Measurements from ENCODE around the gene SETSIP.

Gene SETSIP

GRCh38 chr1:92080128-92080985 is 5.1 kb upstream of the SETSIP start, which contains the start of gene BTBD8:
Gene BTBD8, plus strand, starts transcription at chr1:92080345. Its CDS starts 227 bp downstream, at chr1:92080572.
- TF ChIP-seq CTCF (IDR thresholded peaks at IDR 0.05): no peak

- no peak for TF ChIP-seq CTCF (IDR thresholded peaks at IDR 0.05)
These were observed 4.2 kb upstream of the SETSIP start for GRCh38 chr1:92079441-92079840.

GRCh38 chr1:92076363-92076762 is 1.2 kb upstream of the SETSIP start:
- no peak for TF ChIP-seq CTCF (IDR thresholded peaks at IDR 0.05)

GRCh38 chr1:92070892-92071291 is 4.3 kb downstream of the SETSIP start:
- TF ChIP-seq CTCF (IDR thresholded peaks at IDR 0.05): no peak

DNA sequence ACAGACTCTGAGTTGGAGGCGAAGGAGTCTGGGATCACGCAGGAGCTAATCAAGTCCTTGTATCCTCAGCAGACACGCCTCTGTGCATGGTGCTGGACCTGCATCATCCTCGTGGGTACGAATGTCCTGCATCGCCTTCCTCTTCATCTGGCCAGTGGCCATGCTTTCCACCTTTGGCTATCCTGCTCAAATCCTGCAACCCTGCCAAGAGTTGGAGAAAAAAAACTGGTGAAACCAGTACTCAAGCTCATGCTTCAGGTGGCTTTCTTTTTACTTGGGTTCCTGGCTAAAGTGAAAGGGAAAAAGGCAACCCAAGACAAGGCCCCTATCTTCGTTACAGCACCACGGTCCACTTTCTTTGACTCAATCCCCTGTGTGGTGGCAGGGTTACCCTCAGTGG is 8.9 kb downstream of the SETSIP start:
- TF ChIP-seq CTCF (IDR thresholded peaks at IDR 0.05): no peak

DNA sequence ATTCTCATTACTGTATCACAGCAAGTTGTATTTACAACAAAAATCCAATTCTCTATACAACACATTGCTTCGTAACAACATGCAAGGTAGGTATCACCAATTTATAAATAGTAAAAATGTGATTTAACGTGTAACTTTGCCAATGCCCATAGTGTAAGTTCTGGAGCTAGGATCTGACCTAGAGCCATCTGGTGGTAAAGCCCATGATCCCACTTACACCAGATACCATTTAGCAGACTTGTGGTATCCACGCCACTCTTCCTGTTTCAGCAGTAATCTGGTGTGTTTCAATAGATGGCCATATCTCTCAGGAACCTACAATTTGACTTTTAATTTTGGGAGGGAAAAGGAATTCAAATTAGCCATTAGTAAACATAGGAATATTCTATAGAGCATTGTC is 10.2 kb downstream of the SETSIP start:
- no peak for TF ChIP-seq CTCF (IDR thresholded peaks at IDR 0.05)

- TF ChIP-seq CTCF (IDR thresholded peaks at IDR 0.05): no peak
These were observed 23.3 kb downstream of the SETSIP start for GRCh38 chr1:92051948-92052347.

All from LNCAP (cell line).